HG03196 (cell line): ENCODE results near the gene CDC14B.
"Not testable (repeated sequence)": the region's sequence is repeated elsewhere in the genome, so short reads cannot be mapped to it uniquely, and the experiment has no call there.

ENCODE experiments used
- ATAC-seq: cut with Tn5 transposase; IDR thresholded peaks from one replicate; pipeline ENCODE4 v1.9.1; 2021; ENCODE audit not compliant: unreplicated experiment

CDC14B gene

DNA sequence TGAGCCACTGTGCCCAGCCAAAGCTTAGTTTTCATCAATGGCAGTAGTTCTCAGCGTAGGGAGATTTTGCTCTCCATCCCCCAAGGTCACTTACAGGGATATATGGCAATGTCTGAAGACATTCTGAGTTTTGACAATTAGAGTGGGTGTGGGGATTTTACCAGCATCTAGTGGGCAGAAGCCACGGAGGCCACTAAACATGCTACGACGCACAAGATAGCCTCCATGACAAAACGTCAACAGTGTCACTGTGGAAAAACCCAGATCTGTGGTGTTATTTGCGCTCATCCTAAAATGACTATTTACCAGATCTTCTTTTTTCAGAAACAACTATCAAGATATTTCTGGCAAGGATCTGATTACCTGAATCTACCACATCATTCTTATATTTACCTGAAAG is 68.2 kb downstream of the CDC14B start:
- ATAC-seq, result no peak

DNA sequence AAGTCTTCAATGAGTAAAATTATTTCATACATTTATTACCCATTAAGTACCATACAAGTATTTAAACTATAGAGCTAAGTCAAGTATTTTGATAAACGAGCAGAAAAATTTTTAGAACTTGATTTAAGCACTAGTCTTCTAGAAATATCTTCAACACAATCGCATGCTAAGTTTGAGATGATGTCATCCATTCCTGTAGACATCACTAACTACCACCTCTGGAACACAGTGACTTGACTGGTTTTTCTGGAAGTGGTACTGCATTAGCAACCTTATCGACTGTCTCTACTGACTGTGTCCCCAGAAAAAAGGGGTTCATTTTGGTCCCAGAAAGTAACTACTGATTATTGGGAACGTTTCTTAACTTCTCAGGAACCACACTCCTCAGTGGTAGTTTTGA is 69.0 kb downstream of the CDC14B start:
- no peak for ATAC-seq

DNA sequence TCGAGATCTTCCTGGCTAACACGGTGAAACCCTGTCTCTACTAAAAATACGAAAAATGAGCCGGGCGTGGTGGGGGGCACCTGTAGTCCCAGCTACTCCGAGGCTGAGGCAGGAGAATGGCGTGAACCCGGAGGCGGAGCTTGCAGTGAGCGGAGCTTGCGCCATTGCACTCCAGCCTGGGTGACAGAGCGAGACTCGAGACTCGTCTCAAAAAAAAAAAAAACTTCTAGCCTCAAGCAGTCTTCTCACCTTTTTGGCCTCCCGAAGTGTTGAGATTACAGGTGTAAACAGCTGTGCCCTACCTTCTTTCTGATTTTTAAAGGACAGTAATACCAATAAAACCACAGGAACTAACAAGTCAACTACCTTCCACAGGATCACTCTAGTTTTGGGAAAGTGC is 76.5 kb downstream of the CDC14B start:
- ATAC-seq, result not testable (repeated sequence)

DNA sequence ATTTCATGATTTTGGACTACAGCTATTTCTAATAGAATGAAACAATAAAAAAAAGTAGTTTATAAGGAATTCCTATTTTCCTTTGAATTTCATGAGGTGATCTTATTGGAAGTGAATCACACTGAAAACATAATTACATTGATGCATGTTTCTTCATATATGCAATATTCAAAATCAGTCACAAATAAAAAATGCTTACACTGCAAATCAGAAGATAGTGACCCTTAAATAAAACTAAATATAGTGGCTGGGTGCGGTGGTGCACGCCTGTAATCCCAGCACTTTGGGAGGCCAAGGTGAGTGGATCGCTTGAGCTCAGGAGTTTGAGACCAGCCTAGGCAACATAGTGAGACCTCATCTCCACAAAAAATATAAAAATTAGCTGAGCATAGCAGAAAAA is 79.5 kb downstream of the CDC14B start:
- ATAC-seq, result no peak

DNA sequence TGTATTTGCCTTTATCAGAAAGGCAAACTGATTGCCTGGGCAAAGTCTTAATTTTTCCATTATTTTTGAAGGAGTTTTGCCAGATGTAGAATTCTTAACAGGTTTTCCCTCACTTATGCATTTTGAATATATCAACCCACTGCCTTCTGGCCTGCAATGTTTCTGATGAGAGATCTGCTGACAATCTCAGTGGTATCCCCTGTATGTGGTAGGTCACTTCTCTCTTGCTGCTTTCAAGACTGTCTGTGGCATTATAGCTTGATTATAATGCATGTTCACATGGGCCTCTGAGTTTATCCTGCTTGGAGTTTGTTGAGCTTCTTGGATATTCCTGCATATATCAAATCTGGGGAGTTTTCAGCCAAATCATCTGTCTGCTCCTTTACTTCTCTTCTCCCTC is 87.5 kb downstream of the CDC14B start:
- no peak for ATAC-seq

DNA sequence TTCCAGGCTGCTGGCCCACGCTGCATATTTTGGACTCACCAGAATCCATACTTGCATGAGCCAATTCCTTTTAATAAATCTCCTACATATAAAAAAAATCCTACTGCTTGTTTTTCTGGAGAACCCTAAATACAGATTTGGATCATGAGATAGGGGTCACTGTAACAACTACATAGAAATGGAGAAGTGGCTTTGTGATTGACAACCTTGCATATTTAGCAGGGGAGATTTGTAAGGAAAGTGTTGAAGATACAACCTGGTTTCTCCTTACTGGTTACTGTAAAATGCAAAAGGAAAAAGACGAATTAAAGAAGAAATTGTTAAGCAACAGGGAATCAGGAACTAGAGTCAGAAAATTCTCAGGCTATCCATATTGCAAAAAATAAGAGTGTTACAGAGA is 94.9 kb downstream of the CDC14B start:
- no peak for ATAC-seq

DNA sequence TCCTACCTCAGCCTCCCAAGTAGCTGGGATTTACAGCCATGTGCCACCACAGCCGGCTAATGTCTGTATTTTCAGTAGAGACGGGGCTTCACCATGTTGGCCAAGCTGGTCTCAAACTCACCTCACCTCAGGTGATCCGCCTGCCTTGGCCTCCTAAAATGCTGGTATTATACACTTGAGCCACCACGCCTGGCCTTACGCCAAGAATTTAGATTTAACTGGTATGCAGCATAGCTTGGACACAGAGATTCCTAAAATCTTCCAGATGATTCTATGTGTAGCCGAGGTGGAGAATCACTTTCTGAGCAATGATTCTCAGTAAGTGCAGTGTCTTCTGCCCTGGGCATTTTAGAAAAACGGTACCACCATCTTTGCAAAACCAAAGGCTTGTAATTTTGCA is 95.6 kb downstream of the CDC14B start:
- ATAC-seq, result no peak

DNA sequence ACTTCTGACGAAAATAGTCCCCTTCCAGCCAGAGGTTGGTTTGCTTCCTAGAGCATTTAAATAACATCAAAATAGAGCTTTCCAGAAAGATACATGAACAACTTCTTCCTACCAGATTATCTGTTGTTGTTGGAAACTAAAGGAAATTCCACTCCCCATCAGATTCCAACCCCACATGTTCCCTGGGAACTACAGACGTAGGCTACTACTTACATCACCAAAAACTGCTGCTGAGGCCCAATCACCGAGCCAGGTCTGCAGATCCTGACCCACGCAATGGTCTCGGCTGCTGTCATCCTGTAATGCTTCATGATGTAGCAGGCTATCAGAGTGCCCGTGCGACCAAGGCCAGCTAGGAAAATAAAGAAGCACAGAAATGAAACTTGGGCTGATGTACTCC is 96.3 kb downstream of the CDC14B start:
- ATAC-seq, result no peak

DNA sequence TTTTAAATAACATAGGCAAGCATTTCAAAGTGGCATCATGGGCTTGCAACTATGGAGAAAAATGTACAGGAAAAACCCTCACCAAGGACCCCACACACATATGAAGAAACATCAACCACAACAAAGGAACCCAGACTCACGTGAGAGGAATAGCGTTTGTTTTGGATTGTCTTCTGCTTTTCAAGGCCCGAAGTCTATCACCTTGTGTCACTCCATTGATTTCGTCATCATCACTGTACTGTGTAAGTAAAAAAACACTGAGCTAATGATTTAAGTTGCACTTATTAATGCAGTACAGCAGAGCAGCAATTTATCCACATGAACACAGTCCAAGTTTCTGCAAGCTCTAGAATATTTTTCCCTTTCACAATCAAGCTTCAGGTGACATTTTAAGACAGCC is 97.3 kb downstream of the CDC14B start:
- ATAC-seq, result no peak

DNA sequence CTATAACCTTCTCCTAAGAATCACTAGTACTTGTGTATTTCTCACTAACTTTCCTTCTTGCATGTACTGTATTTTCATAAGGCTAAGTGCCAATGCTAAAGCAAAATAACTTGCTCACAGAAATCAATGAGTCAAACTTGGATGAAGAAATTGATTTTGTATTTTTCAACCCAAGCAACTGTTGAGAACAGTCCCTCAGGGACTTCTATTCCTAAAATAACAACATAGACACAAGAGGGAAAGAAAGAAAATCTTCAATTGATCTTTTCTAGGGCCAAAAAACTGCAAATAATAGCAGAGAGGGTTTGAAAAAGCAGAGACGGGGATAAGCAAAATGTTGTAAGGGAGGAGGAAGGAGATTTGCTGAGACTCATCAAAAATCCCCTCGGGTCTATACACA is 99.9 kb downstream of the CDC14B start:
- no peak for ATAC-seq

DNA sequence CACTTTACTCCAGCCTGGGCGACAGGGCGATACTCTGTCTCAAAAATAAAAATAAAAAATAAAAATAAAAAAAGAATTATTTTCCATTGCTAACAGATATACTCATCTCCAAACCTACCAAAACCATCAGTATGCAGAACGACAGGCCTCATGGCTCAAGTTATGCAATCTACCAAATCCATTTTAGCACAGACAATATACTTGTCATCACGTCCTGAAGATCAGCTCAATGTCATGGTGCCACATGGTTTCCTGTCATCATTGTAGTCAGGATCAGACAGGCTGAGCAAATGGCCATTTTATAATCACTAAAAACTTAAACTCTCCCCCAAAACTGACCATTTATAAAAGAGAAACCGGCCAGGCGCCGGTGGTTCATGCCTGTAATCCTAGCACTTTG is 100.5 kb downstream of the CDC14B start:
- no peak for ATAC-seq

DNA sequence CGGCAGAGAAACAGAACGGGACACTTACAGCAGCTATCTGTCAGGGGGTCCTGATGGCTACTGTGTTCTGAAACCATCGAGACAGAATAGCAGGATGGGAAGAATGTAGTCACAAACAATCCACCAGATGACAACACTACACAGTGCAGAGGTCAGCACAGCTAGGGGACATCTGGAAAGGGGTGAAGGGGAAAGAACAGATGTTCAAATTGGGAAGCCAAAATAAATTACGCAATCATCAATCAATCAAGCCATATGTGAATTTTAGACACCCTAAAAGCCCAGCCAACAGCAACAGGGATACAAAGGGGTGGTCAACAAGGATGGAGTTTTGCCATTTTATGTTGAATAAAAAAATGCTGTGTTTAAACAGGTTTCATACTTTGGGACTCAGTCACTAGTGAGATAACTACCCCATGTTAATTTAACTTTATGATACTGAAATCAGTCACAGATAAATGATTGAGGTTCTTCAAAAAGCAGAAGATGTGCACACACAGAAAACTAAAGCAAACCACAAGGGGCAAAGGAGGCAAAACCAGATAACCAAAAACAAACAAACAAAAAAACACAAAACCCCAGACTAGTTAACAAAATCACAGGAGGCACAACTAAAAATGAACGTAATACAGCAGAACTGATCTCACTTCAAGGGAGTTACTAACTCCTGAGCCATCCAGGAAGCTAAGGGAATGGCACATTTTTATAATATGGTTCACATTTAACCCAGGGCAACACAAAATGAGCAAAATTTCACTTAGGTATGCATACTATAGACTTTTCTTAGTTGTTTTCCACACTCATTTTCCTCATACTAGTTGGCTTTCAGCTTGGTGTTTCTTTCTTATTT is 103.8 kb downstream of the CDC14B start:
- no peak for ATAC-seq

DNA sequence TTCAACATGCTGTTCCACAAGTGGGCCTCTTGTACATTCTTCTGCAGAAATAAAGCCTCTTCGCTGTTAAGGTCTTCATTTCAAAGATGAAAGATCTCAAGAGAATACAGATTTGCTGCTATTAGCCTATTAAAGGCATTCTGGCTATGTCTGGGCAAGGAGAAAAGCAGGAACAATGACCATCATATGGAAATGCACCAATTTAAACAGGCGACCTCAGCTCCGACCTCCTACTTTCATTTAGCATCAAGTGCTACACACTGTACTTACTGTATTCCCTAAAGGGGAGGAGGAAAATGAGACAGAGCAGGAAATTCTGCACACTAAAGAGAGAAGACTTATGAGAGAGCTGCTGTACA is 104.9 kb downstream of the CDC14B start:
- ATAC-seq, result no peak

DNA sequence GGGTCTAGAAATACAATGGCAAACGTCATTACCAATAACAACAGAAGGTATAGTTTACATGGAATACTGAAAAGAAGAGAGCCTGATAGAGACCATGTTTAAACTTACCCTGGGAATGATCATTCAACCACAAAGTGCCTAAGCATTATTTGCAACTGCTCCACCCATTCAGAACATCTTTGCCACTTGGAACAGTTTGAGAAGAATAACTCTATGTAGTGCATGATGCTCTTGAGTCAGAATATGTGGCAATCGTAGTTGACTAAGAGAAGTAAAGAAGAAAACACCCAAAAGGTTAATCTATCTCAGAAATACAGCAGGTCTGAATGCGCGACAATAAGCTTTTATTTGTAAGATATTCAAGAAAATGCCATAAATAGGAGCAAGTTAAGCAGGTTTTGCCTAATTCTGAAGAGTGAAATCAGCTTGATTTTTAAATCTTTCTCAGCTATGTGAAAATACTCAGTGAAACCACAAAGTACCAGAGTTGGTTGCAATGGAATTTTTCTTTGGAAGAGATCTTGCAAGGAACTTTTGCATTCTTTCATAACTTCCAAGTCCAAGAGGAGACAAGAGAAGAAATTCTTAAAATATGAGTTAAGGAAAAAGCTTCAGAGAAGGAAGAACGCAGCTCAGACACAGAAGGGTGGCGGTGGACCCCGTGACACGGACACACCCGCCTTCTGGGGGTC is 105.4 kb downstream of the CDC14B start:
- ATAC-seq, result no peak

DNA sequence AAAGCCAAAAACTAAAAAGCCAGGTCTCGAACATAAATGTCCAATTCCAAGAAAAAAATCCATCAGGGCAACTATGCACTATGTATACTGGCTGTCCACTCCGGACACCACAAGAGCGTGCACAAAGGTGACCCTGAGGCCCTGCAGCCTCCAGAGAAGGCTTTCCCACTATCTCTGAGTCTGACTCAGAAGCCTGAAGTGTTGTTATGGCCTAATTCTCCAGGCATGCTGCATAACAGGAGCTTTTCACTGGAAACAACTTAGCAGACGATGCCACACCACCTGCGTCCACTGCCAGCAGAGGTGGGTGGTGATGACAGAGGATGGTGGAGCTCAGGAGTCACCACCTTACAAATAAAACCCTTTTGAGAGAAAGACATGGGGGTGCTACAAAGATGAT is 106.0 kb downstream of the CDC14B start:
- ATAC-seq, result no peak

DNA sequence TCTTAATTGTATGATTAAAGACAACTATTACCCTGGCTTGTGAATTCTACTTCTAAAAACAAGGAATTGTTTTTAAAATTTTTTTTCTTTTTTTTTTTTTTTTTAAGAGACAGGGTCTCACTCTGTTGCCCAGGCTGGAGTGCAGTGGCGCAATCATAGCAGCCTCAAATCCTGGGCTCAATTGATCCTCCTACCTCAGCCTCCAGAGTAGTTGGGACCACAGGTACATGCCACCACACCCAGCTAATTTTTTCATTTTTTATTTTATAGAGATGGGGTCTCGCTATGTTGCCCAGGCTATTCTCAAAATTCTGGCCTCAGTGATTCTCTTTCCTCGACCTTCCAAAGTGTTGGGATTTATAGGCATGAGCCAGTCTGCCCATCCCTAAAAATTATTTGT is 107.4 kb downstream of the CDC14B start:
- no peak for ATAC-seq

DNA sequence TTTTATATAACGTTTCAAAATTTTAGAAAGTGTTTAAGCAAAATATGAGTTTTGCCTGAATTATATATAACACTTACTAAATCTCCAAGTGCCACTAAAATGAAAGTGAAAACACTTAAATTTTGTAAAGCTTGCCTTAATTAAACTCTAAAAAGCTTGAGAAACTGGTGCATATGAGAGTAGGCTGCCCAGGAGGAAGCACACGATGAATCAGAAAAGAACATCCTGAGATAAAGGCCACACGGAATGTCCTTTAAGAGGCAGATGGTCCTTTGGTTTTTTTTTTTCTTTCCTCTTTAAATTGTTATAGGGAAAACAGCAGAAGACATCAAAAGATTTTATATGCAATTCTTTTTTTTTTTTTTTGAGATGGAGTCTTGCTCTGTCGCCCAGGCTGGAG is 109.4 kb downstream of the CDC14B start:
- ATAC-seq, result no peak

DNA sequence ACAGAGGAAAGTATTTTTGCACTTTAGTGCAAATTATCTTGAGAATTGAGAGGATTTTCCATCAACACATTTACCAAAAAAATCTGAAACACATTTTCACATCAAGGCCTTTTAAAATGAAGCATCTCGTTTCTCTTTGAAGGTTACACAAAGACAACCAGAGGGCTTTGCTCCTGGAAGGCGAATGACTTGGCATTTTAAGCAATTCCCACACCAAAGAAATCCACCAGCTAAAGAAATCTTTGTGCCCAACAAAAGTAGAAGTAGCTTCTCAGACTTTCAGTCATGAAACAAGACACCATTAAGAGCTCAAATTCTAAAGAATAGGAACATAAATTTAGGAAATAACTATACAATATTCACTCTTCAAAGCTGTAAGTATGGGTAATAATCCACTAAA is 109.8 kb downstream of the CDC14B start:
- no peak for ATAC-seq

DNA sequence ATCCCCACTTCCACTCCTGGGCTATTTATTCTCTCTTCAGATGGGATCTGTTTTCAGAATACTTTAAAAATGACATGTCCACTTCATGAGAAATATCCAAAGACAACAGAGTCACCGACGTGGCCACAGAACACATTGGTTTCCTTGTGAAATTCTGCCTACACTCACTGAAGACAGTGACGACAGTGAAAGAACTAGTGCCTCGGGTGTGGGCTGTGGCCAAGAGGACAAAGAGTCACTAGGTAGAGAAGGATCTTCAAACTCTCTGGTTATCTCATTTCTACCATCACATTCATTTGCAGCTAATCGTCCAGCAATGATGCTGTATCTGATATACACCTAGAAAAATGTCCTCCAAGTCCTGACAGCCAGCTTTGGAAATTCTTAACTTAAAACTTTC is 110.6 kb downstream of the CDC14B start:
- ATAC-seq, result no peak

DNA sequence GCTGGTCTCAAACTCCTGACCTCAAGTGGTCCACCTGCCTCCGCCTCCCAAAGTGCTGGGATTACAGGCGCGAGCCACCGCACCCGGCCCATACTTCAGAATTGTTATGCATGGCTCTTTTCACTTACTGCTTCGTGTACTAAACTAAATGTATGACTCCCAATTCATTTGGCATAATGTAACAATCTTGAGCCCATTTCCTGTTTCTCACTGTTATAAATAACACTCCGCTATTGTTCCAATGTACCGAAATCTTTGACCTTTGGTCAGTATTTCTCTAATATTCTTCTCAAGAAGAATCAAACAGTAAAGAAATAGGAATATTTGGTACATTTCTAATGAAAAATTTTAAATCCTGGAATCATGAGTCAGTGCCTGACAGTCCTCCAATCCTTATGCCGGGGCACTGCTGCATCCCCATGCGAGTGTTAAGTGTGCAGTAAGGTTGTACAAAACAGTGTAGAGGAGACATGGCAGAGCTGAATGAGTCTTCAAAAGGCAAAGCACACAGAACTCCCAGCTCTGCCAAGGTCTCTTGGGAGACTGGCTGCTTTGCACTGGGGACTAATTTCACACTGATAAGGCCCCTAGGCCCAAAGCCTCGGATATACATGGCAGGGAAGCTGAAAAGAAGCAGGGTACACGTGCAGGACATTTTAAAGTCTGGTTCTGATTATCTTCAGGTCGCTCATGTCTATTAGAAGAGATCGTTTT is 111.3 kb downstream of the CDC14B start:
- ATAC-seq, result no peak

DNA sequence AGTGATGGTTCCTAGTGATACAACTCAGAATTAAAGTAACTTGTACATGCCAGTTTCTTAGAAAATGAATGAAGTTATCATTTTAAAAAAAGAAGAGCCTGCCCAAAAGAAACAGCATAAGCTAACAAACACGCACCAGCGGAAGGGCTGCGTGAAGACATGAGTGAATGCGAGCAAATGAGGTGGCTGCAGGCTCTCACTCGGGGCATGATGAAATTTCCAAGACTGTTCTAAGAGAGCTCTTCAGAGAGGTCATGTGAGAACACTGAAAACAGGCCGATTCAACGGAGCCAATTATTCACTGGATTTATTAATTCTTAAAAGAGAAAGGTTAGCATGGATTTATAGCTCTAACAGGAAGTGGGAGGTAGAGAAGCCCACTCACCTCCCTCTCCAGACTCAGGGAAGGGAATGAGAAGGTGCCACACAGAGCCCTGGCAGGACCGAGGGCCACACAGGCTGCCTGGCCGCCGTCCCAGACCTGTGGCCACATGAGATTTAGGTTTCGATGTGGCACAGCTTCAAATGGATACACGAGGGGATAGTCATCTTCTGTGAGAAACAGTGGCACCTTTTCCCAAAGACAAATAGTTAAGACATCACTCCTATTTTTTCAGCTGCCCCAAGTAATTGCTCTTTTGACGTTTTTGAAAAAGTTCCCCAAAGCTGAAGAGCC is 114.2 kb downstream of the CDC14B start:
- no peak for ATAC-seq

DNA sequence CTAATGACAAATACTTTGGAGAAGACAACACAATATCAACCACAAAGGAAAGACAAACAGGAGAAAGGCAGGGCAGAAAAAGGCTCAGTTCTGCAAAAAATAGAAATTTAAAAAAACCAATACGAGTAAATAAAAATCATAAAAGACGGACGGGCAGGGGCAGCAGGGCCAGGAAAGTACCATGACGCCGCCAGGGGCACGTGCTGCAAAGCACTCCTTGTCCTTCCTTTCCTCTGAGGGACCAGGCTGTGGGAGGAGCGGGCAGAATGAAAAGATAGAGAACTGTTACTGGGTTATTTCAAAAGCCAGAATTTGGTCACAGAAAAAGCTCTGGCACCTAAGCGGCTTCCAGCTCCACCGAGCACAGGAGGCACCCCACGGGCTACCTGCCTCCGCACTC is 115.7 kb downstream of the CDC14B start:
- ATAC-seq, result no peak
